ENCODE results near the gene PIF1. TPM values are rescaled to one million over a fixed set of nuclear protein-coding genes. Genes with fewer than 3 reads are reported as not detected.
"Not testable (repeated sequence)": the region's sequence is repeated elsewhere in the genome, so short reads cannot be mapped to it uniquely, and the experiment has no call there.

PIF1 gene
- total RNA-seq, 3 donors from 2014 or later (not counting 1 experiment from before 2014, with no cell fraction given) = 6.2 to 23.9 (median 9.7) TPM

DNA sequence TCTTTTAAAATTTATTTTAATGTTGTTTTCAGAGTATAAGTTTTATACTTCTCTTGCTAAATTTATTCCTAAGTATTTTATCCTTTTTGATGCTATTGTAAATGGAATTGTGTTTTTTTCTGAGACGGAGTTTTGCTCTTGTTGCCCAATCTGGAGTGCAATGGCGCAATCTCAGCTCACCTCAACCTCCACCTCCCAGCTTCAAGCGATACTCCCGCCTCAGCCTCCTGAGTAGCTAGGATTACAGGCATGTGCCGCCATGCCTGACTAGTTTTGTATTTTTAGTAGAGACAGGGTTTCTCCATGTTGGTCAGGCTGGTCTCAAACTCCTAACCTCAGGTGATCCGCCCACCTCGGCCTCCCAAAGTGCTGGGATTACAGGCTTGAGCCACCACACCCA, 30.1 kb downstream of the PIF1 start:
- H3K27me3 ChIP-seq (ENCODE audit: control insufficient read depth, insufficient read depth, low read length); H3K27ac ChIP-seq (ENCODE audit: low read length); H3K27me3 Mint-ChIP-seq (ENCODE audit: low read depth in 2 of 2); H3K4me3 ChIP-seq (ENCODE audit: low read length); H3K27ac Mint-ChIP-seq; H3K9me3 ChIP-seq (ENCODE audit: control insufficient read depth, insufficient read depth, low read length); H3K4me1 Mint-ChIP-seq; DNase-seq; H3K36me3 Mint-ChIP-seq; H3K4me3 Mint-ChIP-seq; H3K36me3 ChIP-seq (ENCODE audit: control insufficient read depth, insufficient read depth, low read length); H3K4me1 ChIP-seq (ENCODE audit: control insufficient read depth, insufficient read depth, low read length); ATAC-seq; H3K9me3 Mint-ChIP-seq; intact Hi-C loops (cut with micrococcal nuclease): not testable (repeated sequence)
- 98% methylated on average over 7 of the region's 7 CpGs for WGBS (ENCODE audit: insufficient coverage)

DNA sequence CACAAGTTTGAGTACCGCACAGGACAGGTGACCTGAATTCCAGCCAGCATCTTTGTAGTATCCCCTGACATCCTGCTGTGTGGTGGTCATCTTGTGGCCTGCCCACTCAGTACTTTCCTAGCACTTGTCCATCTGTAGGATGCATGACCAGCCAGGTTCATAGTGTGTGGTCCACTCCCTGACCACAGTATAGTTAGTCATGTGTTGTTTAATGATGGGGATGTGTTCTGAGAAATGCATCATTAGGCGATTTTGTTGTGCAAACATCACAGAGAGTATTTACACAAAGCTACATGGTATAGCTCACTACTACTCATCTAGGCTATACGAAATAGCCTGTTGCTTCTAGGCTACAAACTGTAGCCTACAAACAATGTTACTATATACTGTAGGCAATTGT, 33.2 kb downstream of the PIF1 start:
- H3K9me3 ChIP-seq (ENCODE audit: control insufficient read depth, insufficient read depth, low read length) = no peaks in the 10 kb centered on the region
- ATAC-seq (no peak), DNase-seq (no peak)
- no peaks in the 10 kb centered on the region for H3K4me1 Mint-ChIP-seq
- H3K27ac Mint-ChIP-seq = no peak overlapping the region
- no peak overlapping the region for H3K27ac ChIP-seq (ENCODE audit: low read length)
- H3K9me3 Mint-ChIP-seq = no peaks in the 10 kb centered on the region
- no peaks in the 10 kb centered on the region for H3K27me3 Mint-ChIP-seq (ENCODE audit: low read depth in 2 of 2)
- H3K27me3 ChIP-seq (ENCODE audit: control insufficient read depth, insufficient read depth, low read length) = no peaks in the 10 kb centered on the region
- H3K4me1 ChIP-seq (ENCODE audit: control insufficient read depth, insufficient read depth, low read length) = no peaks in the 10 kb centered on the region
- no peak overlapping the region for H3K4me3 Mint-ChIP-seq
- WGBS (ENCODE audit: insufficient coverage) = 95% methylated on average over 1 of the region's 3 CpGs
- TF ChIP-seq, protein P1, sequence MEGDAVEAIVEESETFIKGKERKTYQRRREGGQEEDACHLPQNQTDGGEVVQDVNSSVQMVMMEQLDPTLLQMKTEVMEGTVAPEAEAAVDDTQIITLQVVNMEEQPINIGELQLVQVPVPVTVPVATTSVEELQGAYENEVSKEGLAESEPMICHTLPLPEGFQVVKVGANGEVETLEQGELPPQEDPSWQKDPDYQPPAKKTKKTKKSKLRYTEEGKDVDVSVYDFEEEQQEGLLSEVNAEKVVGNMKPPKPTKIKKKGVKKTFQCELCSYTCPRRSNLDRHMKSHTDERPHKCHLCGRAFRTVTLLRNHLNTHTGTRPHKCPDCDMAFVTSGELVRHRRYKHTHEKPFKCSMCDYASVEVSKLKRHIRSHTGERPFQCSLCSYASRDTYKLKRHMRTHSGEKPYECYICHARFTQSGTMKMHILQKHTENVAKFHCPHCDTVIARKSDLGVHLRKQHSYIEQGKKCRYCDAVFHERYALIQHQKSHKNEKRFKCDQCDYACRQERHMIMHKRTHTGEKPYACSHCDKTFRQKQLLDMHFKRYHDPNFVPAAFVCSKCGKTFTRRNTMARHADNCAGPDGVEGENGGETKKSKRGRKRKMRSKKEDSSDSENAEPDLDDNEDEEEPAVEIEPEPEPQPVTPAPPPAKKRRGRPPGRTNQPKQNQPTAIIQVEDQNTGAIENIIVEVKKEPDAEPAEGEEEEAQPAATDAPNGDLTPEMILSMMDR (IDR thresholded peaks at IDR 0.05) = no peak
- intact Hi-C loops (cut with micrococcal nuclease) = no loop called here
- H3K36me3 Mint-ChIP-seq = no peaks in the 10 kb centered on the region
- no peak overlapping the region for H3K4me3 ChIP-seq (ENCODE audit: low read length)
- H3K36me3 ChIP-seq (ENCODE audit: control insufficient read depth, insufficient read depth, low read length) = no peaks in the 10 kb centered on the region

DNA sequence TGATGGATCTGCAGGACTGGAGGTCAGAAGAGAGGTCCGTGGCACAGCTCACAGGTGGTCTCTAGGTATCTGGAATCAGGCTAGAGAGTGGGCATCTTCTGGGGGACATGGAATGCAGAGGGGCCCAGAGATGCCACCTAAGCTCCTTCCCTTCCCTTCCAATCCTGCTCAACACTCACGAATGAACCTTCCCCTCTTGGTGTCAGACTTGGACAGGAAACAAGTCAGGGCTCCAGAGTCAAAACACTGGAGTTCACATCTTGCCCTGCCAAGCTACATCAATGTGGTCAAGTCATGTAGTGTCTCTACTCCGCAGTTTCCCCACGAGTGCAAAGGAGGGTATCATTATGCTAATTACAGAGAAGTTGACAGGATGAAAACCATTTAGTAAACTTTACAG, 34.0 kb downstream of the PIF1 start:
- ATAC-seq = no peak
- H3K36me3 Mint-ChIP-seq = no peaks in the 10 kb centered on the region
- H3K27ac ChIP-seq (ENCODE audit: low read length) = no peak overlapping the region
- no peaks in the 10 kb centered on the region for H3K36me3 ChIP-seq (ENCODE audit: control insufficient read depth, insufficient read depth, low read length)
- no peaks in the 10 kb centered on the region for H3K9me3 ChIP-seq (ENCODE audit: control insufficient read depth, insufficient read depth, low read length)
- no peak overlapping the region for H3K4me3 ChIP-seq (ENCODE audit: low read length)
- H3K4me1 ChIP-seq (ENCODE audit: control insufficient read depth, insufficient read depth, low read length) = no peaks in the 10 kb centered on the region
- H3K27ac Mint-ChIP-seq = no peak overlapping the region
- H3K4me1 Mint-ChIP-seq = no peaks in the 10 kb centered on the region
- H3K27me3 Mint-ChIP-seq (ENCODE audit: low read depth in 2 of 2) = no peaks in the 10 kb centered on the region
- intact Hi-C loops (cut with micrococcal nuclease) = no loop called here
- H3K9me3 Mint-ChIP-seq = no peaks in the 10 kb centered on the region
- no peak for DNase-seq
- no peak overlapping the region for H3K4me3 Mint-ChIP-seq
- TF ChIP-seq, protein P1 (IDR thresholded peaks at IDR 0.05) = no peak
- 40% methylated on average over 4 of the region's 4 CpGs for WGBS (ENCODE audit: insufficient coverage)
- no peaks in the 10 kb centered on the region for H3K27me3 ChIP-seq (ENCODE audit: control insufficient read depth, insufficient read depth, low read length)

DNA sequence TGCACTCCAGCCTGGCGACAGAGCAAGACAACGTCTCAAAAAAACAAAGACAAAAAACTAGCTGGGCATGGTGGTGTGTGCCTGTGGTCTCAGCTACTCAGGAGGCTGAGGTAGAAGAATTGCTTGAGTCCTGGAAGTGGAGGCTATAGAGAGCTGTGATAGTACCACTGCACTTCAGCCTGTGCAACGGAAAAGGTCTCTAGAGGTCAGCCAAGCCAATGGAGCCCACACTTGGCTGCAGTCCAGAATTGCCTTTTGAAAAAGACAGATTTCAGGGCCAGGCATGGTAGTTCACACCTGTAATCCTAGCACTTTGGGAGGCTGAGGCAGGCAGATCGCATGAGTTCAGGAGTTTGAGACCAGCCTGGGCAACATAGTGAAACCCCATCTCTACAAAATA, 41.7 kb downstream of the PIF1 start:
- H3K36me3 Mint-ChIP-seq = no peaks in the 10 kb centered on the region
- Histone ChIP-seq H3K27me3 (ENCODE audit: control insufficient read depth, insufficient read depth, low read length) (no peaks in the 10 kb centered on the region), H3K4me1 (ENCODE audit: control insufficient read depth, insufficient read depth, low read length) (peaks cover 18% of the 10 kb centered on the region), H3K4me3 (ENCODE audit: low read length) (no peak overlapping the region), H3K36me3 (ENCODE audit: control insufficient read depth, insufficient read depth, low read length) (no peaks in the 10 kb centered on the region), H3K9me3 (ENCODE audit: control insufficient read depth, insufficient read depth, low read length) (no peaks in the 10 kb centered on the region), H3K27ac (ENCODE audit: low read length) (no peak overlapping the region)
- no peak overlapping the region for H3K27ac Mint-ChIP-seq
- H3K4me3 Mint-ChIP-seq = no peak overlapping the region
- WGBS (ENCODE audit: insufficient coverage) = 97% methylated on average over 4 of the region's 4 CpGs
- H3K9me3 Mint-ChIP-seq = no peaks in the 10 kb centered on the region
- TF ChIP-seq, protein P1 (IDR thresholded peaks at IDR 0.05) = no peak
- H3K4me1 Mint-ChIP-seq = peaks cover 29 to 46% of the 10 kb centered on the region in 2 donors
- intact Hi-C loops (cut with micrococcal nuclease) = no loop called here
- DNase-seq (no peak), ATAC-seq (no peak)
- peaks cover 0 to 2% of the 10 kb centered on the region in 2 donors for H3K27me3 Mint-ChIP-seq (ENCODE audit: low read depth in 2 of 2)

All from natural killer cell (primary cell).